ENCODE data around the gene AGPAT2.

AGPAT2 gene

GRCh38 chr9:136691316-136692184 lies 4.3 kb upstream of the AGPAT2 start:
- H3K4me3 ChIP-seq (ENCODE audit: low read depth, low read length), result no peak overlapping the region
- DNase-seq (ENCODE audit: low read depth), result no peak

DNA sequence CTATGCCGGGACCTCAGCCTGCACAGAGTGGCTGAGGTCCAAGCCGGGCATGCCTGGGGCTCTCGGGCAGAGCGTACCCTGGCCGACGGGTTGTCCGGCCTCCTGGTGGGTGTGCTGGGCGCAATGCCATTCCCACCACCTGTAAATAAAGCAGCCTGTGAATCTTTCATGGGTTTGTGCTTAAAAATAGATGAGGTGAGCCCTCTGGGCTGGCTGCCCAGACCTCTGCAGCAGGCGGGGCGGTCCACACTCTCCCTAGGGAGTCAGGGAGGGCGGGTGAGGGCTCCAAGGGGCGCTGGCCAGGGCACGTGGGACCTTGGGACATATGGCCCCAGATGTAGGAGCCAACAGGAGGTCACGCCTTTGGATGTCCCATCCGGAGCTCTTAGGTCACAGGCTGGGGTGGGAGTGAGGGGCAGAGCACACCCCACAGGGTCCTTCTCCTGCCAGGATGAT lies 3.6 kb upstream of the AGPAT2 start:
- H3K4me3 ChIP-seq (ENCODE audit: low read depth, low read length), result no peak overlapping the region
- no peak for DNase-seq (ENCODE audit: low read depth)

DNA sequence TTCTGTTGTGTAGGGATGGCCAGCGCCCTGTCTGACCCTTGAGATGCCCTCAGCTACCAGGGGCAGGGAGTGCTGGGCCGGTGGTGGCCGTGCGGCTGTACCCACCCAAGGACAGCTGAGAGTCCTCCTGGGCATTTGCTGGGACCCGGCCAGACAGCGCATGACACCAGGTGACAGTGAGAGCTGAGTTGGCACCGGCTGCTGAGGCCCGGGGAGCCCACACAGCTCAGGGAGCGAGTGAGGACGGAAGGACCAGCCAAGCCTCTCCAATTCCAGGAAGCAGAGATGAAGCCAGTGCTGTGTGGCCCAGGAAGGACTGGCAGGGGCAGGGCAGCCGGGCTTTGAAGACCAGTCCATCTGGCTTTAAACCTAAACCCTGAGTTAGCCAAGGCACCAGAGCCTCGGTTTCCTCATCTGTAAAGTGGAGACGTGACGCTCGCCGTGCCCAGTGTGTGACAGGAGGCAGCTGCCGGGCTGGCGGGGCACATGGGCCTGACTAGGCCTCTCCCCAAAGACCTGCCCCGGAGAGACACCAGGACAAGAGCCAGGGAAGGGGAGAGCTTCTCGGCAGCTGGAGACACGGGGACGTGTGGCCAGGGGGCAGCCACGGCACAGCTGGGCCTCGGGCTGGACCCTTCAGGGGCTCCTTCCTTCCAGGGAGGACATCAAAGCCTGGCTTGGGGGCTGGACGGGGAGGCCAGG lies 3.0 kb upstream of the AGPAT2 start:
- DNase-seq (ENCODE audit: low read depth), result no peak

DNA sequence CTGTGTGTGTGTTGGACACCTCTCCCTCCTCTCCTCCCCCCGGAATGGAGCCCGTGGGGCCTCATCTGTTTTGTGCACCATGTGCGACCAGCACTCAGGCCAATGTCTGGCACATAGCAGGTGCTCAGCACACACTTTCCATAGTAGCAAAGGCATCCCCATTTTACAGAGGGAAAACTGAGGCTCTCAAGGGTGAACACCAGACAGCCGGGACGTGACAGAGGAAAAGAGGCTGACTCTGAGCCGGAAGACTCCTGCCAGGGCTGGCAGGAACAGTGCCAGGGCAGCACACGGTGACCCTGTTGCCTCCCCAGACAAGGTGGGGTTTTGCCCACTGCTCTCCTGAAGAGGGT lies 1.8 kb upstream of the AGPAT2 start:
- no peak for DNase-seq (ENCODE audit: low read depth)
- H3K4me3 ChIP-seq (ENCODE audit: low read depth, low read length), result no peak overlapping the region

More for the DNA sequence above, 3.0 kb upstream of the AGPAT2 start:
- H3K4me3 ChIP-seq (ENCODE audit: low read depth, low read length), result no peak overlapping the region

- DNase-seq (ENCODE audit: low read depth), result no peak
- no peak overlapping the region for H3K4me3 ChIP-seq (ENCODE audit: low read depth, low read length)
These were observed 1.2 kb upstream of the AGPAT2 start for GRCh38 chr9:136688274-136689107.

- DNase-seq (ENCODE audit: low read depth), result no peak
- H3K4me3 ChIP-seq (ENCODE audit: low read depth, low read length), result no peak overlapping the region
These were observed 515 bp upstream of the AGPAT2 start for GRCh38 chr9:136687721-136688223.

- DNase-seq (ENCODE audit: low read depth), result no peak
- H3K4me3 ChIP-seq (ENCODE audit: low read depth, low read length), result peak overlapping the region; percentile 80
These were observed 793 bp downstream of the AGPAT2 start for GRCh38 chr9:136686534-136686793.

DNA sequence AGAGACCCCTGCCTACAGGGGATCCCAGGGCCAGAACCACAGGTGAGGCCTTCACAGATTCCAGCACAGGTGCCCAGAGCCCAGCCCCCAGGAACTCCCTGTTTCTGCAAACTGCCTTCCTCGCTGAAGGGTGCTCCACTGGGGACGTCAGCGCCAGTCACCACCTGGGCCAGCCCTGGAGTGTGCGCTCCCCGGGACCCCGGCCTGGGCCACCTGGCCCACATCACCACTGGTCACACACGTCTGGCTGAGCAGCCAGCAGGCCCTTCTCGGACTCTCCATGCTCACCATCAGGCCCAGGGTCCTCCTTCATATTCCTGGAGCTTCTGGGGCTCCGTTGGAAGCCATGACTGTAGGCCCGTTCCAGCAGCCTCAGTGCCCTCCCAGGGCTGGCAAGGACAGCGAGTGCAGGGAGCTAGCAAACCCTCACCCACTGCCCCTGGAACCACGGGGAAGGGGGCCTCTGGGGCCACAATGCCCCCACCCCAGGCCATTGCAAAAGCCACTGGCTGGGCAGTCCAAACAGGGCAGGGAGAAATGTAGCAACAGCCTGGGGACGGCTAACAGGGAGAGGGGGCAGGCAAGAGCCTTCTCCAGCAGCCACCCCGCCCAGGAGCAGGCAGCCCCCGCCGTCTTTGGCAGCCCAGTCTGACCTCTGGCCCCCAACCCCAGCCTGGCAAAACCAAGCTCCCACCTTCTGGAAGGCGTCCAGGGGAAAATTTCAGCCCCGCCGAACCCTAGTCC lies 1.3 kb downstream of the AGPAT2 start:
- H3K4me3 ChIP-seq (ENCODE audit: low read depth, low read length), result peak overlapping the region; percentile 80
- DNase-seq (ENCODE audit: low read depth), result no peak

DNA sequence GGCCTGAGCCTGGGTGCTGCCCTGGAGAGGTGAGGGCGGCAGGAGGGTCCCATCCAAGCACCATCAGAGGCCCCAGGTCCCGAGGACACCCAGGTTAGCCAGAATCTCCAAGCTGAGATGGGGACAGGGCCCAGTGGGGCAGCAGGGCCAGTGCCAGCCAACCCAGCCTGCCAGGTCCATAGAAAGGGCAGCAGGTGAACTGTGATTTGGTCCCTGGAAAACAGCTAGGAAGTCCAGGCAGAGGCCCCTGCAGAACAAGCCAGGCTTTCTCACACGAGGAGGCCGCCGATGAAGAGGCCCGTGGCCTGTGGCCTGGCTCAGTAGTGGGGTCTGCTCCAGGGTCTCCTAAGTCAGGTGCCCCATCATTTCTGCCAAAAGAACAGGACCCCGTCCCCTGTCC lies 2.0 kb downstream of the AGPAT2 start:
- no peak for DNase-seq (ENCODE audit: low read depth)
- no peak overlapping the region for H3K4me3 ChIP-seq (ENCODE audit: low read depth, low read length)

GRCh38 chr9:136684799-136685198 lies 2.5 kb downstream of the AGPAT2 start:
- DNase-seq (ENCODE audit: low read depth), result no peak
- H3K4me3 ChIP-seq (ENCODE audit: low read depth, low read length), result no peak overlapping the region

GRCh38 chr9:136684339-136684738 lies 2.9 kb downstream of the AGPAT2 start:
- no peak overlapping the region for H3K4me3 ChIP-seq (ENCODE audit: low read depth, low read length)
- DNase-seq (ENCODE audit: low read depth), result no peak

DNA sequence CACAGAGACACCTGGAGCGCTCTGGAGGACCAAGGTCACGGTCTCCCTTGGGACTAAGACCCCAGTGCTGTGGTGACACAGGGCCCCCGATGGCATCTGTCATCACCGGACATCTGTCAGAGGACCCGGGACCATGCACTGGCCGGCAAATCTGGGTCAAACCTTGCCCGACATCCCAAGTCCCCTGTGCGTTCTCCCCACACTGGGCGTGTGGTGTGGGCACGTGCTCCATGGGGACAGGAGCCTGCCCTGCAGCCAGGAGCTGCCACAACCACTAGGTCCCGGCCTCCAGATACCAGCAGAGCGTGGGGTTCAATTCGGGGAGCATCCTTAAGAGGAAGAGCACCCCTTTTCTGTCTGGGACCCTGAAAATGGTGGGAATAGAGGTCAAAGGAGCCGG lies 3.5 kb downstream of the AGPAT2 start:
- no peak for DNase-seq (ENCODE audit: low read depth)
- H3K4me3 ChIP-seq (ENCODE audit: low read depth, low read length), result no peak overlapping the region

DNA sequence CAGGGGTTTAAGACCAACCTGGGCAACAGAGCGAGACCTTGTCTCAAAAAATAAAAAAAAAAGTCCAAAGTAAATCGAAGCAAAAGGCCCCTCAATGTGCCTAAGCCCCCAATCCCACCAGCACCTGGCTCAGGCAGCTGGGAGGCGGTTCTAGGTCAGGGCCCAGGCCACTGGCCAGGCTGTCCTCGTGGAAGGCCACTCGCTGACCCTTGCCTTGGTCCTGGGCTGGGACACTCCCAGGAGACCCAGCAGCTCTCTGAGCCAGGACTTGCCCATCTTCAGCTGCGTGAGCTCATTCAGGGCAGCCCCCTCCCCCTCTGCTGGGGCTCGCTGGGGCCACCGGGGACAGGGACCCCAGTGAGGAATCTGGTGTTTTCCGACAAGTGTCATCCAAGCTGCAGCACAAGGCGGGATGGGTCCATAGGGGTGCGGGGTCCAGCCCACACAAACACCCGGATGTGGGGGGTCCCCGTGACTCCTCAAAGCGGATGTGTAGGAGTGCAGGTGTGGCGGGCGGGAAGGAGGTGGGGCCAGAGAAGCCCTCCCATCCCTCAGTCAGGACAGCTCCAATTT lies 4.0 kb downstream of the AGPAT2 start:
- DNase-seq (ENCODE audit: low read depth), result no peak
- H3K4me3 ChIP-seq (ENCODE audit: low read depth, low read length), result no peak overlapping the region

- no peak for DNase-seq (ENCODE audit: low read depth)
These were observed 4.5 kb downstream of the AGPAT2 start for GRCh38 chr9:136682710-136683109.

GRCh38 chr9:136681945-136682699 lies 5.1 kb downstream of the AGPAT2 start:
- no peak for DNase-seq (ENCODE audit: low read depth)

More at GRCh38 chr9:136682710-136683109, 4.5 kb downstream of the AGPAT2 start:
- no peak overlapping the region for H3K4me3 ChIP-seq (ENCODE audit: low read depth, low read length)

GRCh38 chr9:136681029-136681428 lies 6.2 kb downstream of the AGPAT2 start:
- no peak for DNase-seq (ENCODE audit: low read depth)
- H3K4me3 ChIP-seq (ENCODE audit: low read depth, low read length), result no peak overlapping the region

More at GRCh38 chr9:136681945-136682699, 5.1 kb downstream of the AGPAT2 start:
- H3K4me3 ChIP-seq (ENCODE audit: low read depth, low read length), result no peak overlapping the region

DNA sequence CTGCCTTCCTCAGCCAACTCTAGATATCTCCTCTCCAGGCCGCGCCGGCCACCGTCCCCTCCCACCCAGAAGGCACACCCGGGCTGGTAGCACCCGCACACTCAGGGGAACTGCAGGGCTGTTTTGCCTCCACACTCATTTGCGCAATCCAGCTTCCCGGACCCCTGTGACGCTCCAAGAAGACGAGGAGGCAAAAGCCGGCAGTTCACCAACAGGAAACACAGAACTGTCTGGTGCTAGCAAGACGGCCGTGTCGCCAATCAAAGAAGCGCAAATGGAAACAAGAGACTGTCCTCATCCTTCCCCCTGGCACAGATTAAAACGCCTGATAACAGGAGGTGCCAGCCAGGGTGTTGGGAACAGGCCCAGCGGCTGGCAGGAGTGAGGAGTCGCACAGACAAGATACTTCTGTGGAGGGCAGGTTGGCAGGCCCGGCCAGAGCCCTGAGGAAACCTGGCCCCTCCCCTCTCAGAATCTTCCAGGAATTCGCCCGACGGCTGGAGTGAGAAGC lies 7.8 kb downstream of the AGPAT2 start:
- no peak for DNase-seq (ENCODE audit: low read depth)
- H3K4me3 ChIP-seq (ENCODE audit: low read depth, low read length), result no peak overlapping the region

- DNase-seq (ENCODE audit: low read depth), result no peak
- H3K4me3 ChIP-seq (ENCODE audit: low read depth, low read length), result no peak overlapping the region
These were observed 8.6 kb downstream of the AGPAT2 start for GRCh38 chr9:136678624-136679023.

Measured in skeletal muscle cell (primary cell).